Bone marrow (tissue), 2 donors: Measurements from ENCODE around the gene S100A10.

Source experiments
- DNase-seq, 2 donors: peaks; one replicate each; lab custom pipeline; 2025; lab: John Stamatoyannopoulos, UW

S100A10 gene

GRCh38 chr1:152013664-152014237 is 20.1 kb upstream of the S100A10 start:
- DNase-seq: peak; percentile 14 to 18

- DNase-seq: no peak
Measured at GRCh38 chr1:152009691-152010090, 16.0 kb upstream of the S100A10 start.

GRCh38 chr1:152007047-152007446 is 13.4 kb upstream of the S100A10 start:
- no peak for DNase-seq

GRCh38 chr1:152005360-152005912 is 11.8 kb upstream of the S100A10 start:
- DNase-seq: no peak

GRCh38 chr1:152003846-152004442 is 10.3 kb upstream of the S100A10 start:
- DNase-seq: no peak

GRCh38 chr1:152002960-152003359 is 9.3 kb upstream of the S100A10 start:
- DNase-seq: no peak

- DNase-seq: peak; percentile 48 to 50
Measured at GRCh38 chr1:152001631-152002584, 8.2 kb upstream of the S100A10 start.

GRCh38 chr1:152000964-152001630 is 7.4 kb upstream of the S100A10 start:
- DNase-seq: no peak

- DNase-seq: no peak
Measured at GRCh38 chr1:151998611-151999362, 5.1 kb upstream of the S100A10 start.

- no peak for DNase-seq
Measured at GRCh38 chr1:151997284-151997570, 3.6 kb upstream of the S100A10 start.

- no peak for DNase-seq
Measured at GRCh38 chr1:151995774-151996173, 2.1 kb upstream of the S100A10 start.

GRCh38 chr1:151994956-151995355 is 1.3 kb upstream of the S100A10 start:
- no peak for DNase-seq

GRCh38 chr1:151993084-151993733 is 450 bp downstream of the S100A10 start:
- DNase-seq: peak in 1 of 2 donors; percentile 57

- peak in 1 of 2 donors; percentile 63 for DNase-seq
Measured at GRCh38 chr1:151992303-151993083, 1.2 kb downstream of the S100A10 start.

GRCh38 chr1:151991663-151992302 is 1.9 kb downstream of the S100A10 start:
- DNase-seq: no peak

GRCh38 chr1:151990856-151991198 is 2.8 kb downstream of the S100A10 start:
- DNase-seq: no peak

GRCh38 chr1:151990058-151990855 is 3.4 kb downstream of the S100A10 start:
- DNase-seq: no peak

- peak in 1 of 2 donors; percentile 66 for DNase-seq
Measured at GRCh38 chr1:151989211-151989862, 4.3 kb downstream of the S100A10 start.
